GM19455 (cell line): ENCODE data around the gene EDRF1.
A peak's percentile ranks its signal among the peaks of the same experiment; 100 is the strongest.
"Not testable (repeated sequence)": the region's sequence is repeated elsewhere in the genome, so short reads cannot be mapped to it uniquely, and the experiment has no call there.

Experiments
- ATAC-seq: cut with Tn5 transposase; IDR thresholded peaks from one replicate; pipeline ENCODE4 v1.9.1; 2021; ENCODE audit not compliant: unreplicated experiment

Gene EDRF1

DNA sequence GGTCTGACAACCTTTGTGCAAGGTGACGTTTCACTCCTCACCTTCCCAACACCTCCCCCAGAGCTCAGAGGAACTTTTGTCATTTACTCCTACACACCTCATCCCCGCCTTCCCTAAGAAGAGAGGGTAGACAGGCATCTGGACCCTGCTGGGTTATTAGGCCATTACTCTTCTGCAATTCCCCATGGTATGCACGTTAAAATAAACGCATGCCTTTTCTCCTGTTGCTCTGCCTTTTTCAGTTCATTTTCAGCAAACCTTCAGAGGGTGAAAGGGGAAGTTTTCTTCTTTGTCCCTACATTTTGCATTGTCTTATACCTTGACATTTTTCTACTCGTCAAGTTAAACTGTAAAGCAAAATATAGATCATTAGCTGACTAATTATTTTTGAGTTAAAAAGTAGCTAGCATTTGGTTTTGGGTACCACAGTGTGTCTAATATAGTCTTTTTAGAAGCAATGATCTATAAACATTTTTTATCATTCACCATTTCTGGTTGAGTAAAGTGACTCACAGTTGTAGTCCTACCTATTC is 10.5 kb upstream of the EDRF1 start:
- ATAC-seq, result no peak

DNA sequence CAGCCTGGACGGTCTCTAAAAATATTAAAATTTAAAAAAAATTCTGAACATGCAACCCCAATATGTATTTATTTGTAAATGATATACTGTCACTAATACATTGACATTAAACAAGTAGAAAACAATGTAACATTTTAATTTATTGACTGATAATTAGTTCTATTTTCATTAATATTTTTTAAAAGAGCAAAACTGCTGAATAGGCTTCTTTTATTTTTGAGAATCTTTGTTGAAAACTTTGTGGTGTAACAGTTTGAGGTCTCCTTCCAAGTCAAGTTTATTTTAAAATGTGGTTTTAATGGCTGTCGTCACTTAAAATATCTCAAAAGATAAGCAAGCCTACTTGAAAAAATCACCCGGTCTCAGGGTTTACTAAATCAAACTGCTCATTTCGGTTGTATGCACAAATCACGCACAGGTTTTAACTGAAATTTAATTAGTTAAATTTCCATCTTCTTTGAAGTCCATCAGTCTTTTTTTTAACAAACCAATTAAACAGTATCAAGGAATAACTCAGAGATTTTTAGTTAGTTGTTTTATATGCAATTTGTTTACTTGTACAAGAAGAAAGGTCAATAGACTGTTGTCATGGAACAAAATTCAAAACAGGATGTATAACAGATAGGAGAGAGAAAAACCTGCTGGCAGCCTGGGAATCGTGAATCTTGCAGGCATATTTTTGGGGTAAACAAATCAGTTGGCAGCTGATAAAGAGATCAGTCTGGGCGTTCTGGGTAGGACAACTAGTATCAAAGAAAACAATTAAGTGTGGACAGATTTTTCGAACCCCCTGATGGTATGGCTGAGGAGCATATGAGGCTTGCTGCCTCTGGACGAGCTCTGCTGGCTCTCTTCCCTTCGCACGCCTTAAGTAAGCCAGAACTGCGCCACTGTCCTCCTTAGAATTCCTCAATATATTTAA is 9.7 kb upstream of the EDRF1 start:
- no peak for ATAC-seq

DNA sequence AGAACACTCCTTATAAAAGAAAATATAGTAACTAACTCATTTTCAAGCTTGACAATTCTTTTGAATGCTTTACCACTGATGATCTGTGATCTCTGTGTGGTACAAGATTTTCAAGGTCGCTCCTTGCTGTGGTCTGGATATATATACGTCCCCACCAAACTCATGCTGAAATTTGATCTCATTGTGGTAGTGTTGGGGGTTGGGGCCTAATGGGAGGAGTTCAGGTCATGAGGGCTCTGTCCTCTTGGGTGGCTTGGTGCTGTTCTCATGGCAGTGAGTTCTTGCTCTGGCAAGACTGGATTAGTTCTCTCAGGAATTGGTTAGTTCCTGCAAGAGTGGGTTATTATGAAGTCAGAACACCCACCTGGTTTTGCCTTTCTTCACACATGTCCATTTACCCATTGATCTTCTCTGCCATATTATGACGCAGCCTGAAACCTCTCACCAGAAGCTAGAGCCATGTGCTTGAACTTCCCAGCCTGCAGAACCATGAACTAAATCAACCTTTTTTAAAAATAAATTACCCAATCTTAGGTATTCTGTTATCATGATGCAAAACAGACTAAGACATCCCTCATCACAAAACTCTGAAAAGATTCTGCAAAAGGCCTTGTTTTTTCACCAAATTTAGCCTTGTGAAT is 8.3 kb upstream of the EDRF1 start:
- no peak for ATAC-seq

DNA sequence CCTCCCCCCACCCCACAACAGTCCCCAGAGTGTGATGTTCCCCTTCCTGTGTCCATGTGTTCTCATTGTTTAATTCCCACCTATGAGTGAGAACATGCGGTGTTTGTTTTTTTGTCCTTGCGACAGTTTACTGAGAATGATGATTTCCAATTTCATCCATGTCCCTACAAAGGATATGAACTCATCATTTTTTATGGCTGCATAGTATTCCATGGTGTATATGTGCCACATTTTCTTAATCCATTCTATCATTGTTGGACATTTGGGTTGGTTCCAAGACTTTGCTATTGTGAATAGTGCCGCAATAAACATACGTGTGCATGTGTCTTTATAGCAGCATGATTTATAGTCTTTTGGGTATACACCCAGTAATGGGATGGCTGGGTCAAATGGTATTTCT is 4.8 kb upstream of the EDRF1 start:
- not testable (repeated sequence) for ATAC-seq

DNA sequence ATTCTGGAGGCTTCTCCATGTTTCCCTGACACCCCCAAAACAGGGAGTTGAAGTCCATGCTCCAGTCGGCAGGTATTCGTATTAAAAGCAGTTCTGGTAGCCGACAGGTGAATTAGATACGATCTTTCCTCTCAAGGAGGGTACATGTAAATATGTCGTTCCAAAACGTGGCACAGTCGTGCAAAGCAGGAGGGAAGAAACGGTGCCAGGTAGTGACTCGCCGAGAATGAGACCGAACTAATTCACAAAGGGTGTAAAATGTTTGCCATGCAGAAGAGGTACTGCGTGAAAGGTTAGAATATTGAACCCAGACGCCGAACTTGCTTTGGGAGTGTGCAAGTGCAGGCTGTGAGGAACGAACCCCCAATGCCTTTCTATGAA is 483 bp downstream of the EDRF1 start:
- peak; percentile 1 for ATAC-seq

DNA sequence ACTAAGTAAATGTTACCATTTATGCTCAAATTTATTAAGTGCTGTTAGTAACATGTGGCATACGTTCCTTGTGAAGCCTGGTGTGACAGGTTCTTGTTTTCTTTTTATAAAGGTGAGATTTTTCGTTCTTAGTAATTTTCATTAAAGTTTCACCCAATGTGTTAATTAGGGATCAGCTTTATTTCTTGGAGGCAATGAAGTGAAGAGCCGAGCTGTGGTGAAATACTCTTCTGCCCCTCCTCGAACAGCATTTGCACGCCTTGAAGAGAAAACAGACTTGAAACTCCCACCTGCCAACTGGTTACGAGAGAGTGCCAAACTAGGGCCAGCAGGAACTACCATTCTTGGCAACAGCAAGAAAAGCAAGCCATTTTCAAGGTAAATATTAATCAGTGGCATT is 1.5 kb downstream of the EDRF1 start:
- ATAC-seq, result peak; percentile 17

DNA sequence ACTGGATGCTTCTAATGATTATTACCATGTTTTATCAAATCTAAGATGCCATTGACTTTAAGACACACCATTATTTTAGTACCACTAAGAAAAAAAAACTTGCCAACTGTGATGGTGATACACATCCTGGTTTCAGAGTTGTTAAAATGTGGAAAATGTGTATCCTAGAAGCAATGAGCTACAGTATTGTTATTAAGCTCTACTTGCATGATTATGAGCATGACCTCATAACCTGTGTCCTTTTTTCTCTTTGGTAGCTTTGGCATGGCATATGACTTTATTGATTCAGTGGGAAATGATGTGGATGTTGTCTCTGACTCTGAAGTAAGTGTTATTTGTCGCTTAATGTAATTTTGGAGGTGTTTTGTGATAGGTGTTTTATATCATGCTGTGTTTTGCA is 3.3 kb downstream of the EDRF1 start:
- ATAC-seq, result no peak

DNA sequence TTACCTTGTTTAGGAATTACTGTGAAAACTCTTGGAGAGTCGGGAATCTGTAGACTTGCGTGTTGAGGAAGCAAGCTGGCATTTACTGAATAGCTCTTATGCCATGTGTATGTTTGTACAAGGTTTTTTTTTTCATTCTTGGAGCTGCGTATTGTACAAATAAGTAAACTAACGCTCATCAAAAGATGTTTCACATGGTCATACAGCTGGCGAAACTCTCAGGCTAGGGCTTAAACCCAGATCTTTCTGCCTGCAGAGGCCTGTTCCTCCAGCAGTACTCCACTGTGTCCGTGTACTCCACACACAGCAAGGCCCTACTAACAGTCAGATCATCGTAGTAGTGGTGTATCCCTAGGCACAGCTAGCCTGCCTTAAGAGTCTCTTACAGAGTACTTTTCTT is 7.4 kb downstream of the EDRF1 start:
- ATAC-seq, result no peak

DNA sequence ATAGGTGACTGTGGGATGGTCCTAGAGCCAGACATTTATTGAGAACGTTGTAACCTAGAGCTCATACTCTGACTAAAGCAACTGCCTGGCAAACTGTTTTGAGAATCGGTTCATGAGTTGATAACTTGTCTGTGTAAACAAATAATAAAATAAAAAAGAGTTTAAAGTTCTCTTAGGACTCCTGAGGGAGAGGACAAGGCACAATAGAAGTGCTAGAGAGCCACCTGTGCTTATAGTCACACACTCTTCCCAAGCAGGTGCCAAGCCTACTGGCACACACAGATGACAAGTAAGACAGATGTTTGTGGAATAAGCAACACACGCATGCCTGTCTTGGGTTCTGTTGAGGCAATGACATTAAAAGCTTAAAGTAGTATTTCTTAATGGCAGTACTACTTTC is 7.9 kb downstream of the EDRF1 start:
- no peak for ATAC-seq

DNA sequence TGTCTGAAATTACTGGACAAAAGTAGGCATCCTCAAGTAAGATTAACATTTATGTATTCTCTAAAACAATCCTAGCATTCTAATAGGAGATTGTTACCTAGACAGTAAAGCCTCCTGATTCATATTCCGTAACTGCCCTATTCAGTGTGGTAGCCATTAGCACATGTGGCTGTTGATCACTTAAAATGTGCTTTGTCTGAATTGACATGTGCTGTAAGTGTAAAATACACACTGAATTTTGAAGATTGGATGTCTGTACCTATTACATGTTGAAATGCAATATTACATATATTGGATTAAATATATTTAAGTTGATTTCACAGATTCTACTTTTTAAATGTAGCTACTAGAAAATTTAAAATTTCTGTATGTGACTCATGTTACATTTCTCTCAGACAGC is 14.6 kb downstream of the EDRF1 start:
- no peak for ATAC-seq

DNA sequence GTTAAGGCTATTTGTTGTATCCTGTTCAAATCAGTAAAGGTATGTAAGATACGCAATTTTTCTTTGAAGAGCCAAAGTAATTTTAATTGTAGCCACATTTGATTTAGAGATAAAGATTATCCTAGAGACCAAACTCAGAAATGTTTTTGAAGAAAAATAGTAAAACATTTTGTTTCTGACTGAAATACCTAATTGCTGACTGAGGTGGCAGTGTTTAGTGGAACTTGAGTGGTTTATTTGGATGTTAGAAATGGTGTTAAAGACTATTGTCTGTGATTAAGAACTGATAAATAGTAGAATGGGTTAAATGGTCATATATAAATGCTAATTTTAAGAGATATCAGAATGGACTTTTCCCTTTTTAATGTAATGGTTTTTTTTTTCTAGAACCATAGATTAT is 15.3 kb downstream of the EDRF1 start:
- no peak for ATAC-seq

DNA sequence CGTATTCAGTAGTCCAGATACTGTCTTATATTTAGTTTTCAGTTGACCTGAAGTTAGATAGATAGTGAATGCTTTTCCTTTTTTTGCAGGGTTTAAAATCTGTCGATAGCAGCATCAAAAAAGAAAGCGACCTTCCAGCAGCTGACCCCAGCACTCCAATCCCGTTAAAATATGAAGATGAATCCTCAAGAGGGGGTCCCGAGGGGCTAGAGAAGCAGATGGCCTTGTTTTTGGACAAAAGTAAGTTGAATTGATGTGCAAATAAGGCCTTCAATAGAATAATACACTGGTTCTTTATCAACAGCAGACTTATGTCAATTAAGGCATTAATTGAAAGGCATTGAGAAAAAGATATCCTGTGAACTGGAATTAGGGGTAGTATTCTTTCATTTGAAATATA is 18.7 kb downstream of the EDRF1 start:
- no peak for ATAC-seq

DNA sequence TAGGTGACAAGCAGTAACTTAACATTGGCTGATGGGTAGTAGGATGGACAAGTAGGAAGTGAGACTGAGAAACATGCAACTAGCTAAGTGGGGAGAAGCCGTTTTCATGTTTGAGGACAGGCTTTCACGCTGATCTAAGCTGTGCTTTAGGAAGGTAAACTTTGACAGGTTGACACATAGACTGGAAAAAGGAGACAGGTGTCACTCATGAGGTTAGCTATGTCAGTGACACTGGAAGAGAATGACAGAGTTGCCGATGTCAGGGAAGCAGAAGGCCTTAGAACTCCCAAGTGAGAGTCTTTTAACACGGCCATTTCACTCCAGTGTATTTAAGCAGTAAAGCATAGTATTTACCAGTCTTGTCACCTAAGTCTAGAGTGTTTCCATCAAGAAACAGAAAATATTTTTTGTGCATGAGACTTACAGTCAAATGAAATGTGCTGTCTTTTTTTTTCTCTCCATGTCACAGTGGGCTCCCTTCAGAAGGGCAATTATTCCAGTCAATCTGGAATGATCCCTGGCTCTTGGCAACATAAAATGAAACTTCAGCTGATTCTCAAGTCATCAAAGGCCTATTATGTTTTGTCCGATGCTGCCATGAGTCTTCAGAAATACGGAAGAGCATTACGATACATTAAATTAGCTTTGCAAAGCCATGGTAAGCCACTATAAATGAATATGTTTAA is 20.6 kb downstream of the EDRF1 start:
- no peak for ATAC-seq

DNA sequence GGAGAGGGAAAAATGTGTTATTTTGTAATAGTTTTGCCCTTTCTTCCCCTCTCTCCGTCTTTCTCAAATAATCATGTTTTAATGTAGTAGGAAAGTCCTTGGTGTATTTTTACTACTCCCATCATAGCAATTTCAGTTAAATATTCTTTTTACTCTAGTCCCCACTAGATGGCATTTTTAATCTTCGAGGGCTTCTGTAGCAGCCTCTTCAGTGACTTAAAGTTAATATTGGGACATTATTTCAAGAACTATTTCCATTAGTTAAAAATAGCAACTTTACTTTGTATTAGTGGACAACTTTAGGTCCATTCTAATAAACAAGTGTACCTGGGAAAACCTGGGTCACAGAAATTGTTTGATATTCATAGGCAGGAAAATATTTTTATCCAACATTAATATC is 23.0 kb downstream of the EDRF1 start:
- ATAC-seq, result no peak

DNA sequence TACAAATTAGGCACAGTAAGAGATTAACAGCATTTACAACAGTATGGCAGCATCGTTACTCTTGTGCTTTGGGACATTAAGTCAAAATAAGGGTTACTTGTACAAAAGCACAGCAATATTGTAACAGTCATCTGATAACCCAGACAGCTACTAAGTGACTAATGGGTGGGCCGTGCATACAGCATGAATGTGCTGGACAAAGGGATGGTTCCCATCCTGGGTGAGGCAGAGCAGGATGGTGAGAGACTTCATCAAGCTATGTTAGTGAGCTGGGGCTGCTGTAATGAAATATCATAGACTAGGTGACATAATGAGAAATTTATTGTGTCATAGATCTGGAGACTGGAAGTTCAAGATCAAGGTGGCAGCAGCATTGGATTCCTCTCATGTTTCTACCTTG is 25.4 kb downstream of the EDRF1 start:
- ATAC-seq, result no peak

DNA sequence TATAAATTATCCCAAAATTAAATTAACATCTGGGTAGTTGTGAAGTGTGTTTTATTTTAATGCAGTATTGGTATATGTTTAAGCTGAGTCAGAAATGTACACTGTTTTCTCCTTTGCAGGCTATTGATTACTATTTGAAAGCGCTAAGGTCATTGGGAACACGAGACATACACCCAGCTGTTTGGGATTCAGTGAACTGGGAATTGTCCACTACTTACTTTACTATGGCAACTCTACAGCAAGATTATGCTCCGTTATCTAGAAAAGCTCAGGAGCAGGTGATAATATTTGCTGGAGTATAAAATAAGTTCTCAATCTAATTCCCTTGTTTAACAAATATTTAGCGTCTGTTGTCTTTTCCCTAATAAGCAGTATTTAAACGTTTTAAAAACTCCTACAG is 27.9 kb downstream of the EDRF1 start:
- ATAC-seq, result no peak

DNA sequence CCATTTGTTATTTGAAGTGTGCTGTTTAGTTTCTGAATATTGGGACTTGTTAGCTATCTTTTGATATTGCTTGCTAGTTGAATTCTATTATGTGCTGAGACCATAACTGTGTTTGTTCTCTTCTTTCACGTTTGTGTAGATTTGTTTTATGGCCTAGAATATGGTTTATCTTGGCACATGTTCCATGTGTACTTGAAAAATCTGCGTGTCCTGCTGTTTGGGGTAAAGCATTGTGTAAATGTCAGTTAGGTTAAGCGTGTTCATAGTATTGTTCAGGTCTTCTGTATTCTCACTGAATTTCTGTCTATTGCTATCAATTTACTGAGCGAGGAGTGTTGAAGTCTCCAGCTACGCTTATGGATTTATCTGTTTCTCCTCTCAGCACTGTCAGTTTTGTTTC is 36.7 kb downstream of the EDRF1 start:
- no peak for ATAC-seq

DNA sequence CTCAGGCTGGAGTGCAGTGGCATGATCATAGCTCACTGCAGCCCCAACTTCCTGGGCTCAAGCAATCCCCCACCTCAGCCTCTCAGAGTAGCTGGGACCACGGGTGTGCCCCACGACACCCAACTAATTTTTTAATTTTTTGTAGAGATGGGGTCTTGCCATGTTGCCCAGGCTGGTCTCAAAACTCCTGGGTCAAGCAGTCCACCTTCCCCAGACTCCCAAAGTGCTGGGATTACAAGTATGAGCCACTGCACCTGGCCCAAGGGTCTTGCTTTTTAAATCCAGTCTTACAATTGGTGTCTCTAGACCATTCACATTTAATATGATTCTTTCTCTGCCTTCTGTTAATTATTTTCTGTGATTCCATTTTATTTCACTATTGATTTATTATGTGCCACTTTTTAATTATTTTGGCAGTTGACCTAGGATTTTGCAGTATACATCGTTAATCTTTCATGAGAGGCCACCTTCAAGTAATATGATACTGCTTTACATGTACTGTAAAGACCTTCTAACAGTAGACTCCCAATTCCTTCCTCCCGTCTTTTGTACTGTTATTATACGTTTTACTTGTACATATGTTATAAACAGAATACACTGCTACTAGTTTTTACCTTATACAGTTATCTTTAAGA is 37.5 kb downstream of the EDRF1 start:
- ATAC-seq, result no peak

DNA sequence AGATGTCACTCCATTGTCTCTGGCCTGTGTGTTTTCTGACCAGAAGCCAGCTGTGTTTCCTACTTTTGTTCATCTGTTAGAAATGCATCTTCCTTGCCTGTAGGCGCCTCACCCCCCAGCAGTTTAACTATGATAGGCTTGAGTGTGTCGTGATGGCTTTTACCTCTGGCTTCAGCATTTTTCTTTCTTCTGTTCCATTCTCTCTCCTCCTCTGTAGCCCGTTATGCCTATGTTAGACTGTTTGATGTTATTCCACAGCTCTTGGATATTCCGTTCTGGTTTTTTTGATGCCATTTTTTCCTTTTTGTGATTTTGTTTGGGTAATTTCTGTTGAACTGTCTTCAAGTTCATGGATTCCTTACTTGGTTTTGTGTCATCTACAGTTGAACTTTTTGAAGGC is 38.2 kb downstream of the EDRF1 start:
- no peak for ATAC-seq

DNA sequence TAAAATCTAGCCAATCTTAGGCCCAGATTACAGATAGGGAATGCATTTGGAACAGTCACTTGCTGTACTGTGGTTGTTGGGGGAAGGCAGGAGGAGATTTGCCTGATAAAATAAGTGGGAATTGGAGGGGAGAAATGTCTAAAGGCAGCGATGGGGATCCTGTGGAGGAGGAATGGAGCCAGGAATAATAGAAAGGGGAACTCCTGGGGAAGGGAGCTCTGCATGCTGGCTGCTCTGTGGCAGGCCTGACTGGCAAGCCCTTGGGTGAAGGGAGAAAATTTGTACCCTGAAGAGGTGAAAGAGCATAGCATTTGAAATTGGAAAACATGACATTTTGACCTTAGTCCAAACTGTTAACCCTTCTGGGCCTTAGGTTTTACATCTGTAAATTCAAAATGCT is 42.5 kb downstream of the EDRF1 start:
- ATAC-seq, result no peak
